Measurements from ENCODE around the gene GABBR2.

Gene GABBR2

DNA sequence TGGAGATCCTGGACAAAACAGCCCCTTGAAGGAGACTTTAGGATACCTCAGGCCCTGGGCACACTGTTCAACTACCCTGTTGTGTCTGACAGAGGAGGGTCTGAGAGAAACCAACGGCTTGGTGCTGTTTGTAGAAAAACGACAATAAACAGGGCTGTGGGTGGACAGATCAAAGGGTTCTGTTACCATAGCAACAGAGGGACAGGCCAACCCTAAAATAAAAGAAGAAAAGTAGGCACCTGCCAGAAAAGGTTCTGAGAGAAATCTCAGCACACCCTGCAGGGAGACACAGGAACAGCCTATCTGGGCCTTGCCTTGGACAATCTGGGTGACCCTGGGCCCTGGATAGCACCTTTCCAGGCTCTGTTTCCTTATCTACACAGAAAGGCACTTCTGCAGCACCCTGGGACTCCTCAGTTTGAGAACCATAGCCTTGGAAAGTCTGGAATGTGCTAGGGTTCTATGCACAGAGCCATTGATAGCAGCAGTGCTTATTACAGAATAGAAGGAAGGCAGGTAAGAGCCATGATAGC lies 348.5 kb downstream of the GABBR2 start:
- H3K4me3 ChIP-seq (ENCODE audit: low read length), result no peak overlapping the region
- no peak for TF ChIP-seq CTCF (conservative IDR thresholded peaks at IDR 0.05; ENCODE audit: low read length)
- no peak for DNase-seq (ENCODE audit: low read depth)

DNA sequence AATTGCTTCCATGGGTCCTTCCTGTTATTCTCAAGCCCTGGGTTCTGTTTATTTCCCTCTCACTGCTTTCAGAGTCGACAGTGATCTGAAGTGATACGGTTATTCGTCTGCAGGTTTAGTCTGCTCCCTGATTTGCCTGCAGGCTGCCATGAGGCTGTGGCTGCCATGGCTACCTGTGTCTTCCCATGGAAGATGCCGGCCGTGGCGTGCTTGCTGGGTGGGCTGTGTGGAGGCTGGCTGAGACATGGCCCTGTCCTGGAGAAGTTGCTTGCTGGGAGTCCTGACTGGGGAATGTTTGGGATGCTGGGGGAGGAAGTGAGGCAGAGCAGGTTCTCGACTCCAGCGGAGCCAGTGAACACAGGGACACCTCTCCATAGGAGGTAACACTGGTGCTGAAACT lies 349.2 kb downstream of the GABBR2 start:
- H3K4me3 ChIP-seq (ENCODE audit: low read length), result no peak overlapping the region
- no peak for DNase-seq (ENCODE audit: low read depth)
- no peak for TF ChIP-seq CTCF (conservative IDR thresholded peaks at IDR 0.05; ENCODE audit: low read length)

- H3K4me3 ChIP-seq (ENCODE audit: low read length), result no peak overlapping the region
- DNase-seq (ENCODE audit: low read depth), result peak; percentile 64
- no peak for TF ChIP-seq CTCF (conservative IDR thresholded peaks at IDR 0.05; ENCODE audit: low read length)
Observed at GRCh38 chr9:98357921-98358535, 350.7 kb downstream of the GABBR2 start.

DNA sequence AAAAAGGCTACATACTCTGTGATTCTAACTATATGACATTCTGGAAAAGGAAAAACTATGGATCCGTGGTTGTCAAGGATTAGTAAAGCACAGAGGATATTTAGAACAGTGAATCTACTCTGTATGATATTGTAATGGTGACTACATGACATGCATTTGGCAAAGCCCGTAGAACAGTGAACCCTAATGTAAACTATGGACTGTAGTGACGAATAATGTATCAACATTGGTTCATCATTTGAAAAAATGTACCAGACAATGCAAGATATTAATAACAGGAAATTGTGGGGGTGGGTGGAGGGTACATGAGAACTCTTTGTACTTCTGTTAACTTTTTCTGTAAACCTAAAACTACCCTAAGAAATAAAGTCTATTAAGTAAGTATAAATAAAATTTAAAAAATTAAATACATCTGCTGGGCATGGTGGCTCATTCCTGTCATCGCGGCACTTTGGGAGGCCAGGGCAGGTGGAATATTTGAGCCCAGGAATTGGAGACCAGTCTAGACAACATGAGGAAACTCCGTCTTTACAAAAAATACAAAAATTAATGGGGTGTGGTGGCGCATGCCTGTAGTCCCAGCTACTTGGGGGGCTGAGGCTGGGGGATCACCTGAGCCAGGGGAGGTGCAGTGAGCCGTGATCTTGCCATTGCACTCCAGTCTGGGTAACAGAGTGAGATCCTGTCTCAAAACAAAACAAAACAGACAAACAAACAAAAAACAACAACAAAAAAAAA lies 351.6 kb downstream of the GABBR2 start:
- no peak for DNase-seq (ENCODE audit: low read depth)
- H3K4me3 ChIP-seq (ENCODE audit: low read length), result no peak overlapping the region
- TF ChIP-seq CTCF (conservative IDR thresholded peaks at IDR 0.05; ENCODE audit: low read length), result no peak

GRCh38 chr9:98356326-98356725 lies 352.4 kb downstream of the GABBR2 start:
- no peak for DNase-seq (ENCODE audit: low read depth)
- no peak overlapping the region for H3K4me3 ChIP-seq (ENCODE audit: low read length)
- TF ChIP-seq CTCF (conservative IDR thresholded peaks at IDR 0.05; ENCODE audit: low read length), result no peak

- no peak for DNase-seq (ENCODE audit: low read depth)
- no peak overlapping the region for H3K4me3 ChIP-seq (ENCODE audit: low read length)
- no peak for TF ChIP-seq CTCF (conservative IDR thresholded peaks at IDR 0.05; ENCODE audit: low read length)
Observed at GRCh38 chr9:98351370-98351769, 357.4 kb downstream of the GABBR2 start.

DNA sequence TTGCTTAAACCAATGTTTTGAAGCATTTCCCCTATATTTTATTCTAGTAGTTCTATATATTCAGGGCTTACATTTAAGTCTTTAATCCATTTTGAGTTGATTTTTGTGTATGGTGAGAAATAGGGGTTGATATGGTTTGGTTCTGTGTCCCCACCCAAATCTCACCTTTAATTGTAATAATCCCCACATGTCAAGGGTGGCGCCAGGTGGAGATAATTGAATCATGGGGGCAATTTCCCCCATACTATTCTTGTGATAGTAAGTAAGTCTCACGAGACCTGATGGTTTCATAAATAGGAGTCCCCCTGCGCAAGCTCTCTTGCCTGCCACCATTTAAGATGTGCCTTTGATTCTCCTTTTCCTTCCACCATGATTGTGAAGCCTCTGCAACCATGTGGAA lies 361.1 kb downstream of the GABBR2 start:
- no peak overlapping the region for H3K4me3 ChIP-seq (ENCODE audit: low read length)
- TF ChIP-seq CTCF (conservative IDR thresholded peaks at IDR 0.05; ENCODE audit: low read length), result no peak
- DNase-seq (ENCODE audit: low read depth), result no peak

Measured in AG10803 (cell line).